Ishikawa (cell line): ENCODE data around the gene LILRB5.

Source experiments
- CEBPB ChIP-seq: IDR thresholded peaks from 2 replicates; pipeline ENCODE4 v1.6.1; 2012
- CREB1 ChIP-seq: IDR thresholded peaks from 2 replicates; pipeline ENCODE4 v1.6.1; 2012; ENCODE audit warnings: low read depth
- EGR1 ChIP-seq: IDR thresholded peaks from 2 replicates; pipeline ENCODE4 v1.6.1; 2012
- EP300 ChIP-seq: IDR thresholded peaks from 2 replicates; pipeline ENCODE4 v1.6.1; 2012; ENCODE audit warnings: borderline replicate concordance
- FOXM1 ChIP-seq: IDR thresholded peaks from 2 replicates; pipeline ENCODE4 v1.6.1; 2012; ENCODE audit warnings: low read depth, borderline replicate concordance
- MAX ChIP-seq: IDR thresholded peaks from 2 replicates; pipeline ENCODE4 v1.6.1; 2012
- NFIC ChIP-seq: IDR thresholded peaks from 2 replicates; pipeline ENCODE4 v1.6.1; 2012
- RAD21 ChIP-seq: IDR thresholded peaks from 2 replicates; pipeline ENCODE4 v1.6.1; 2012; ENCODE audit warnings: low read depth
- REST ChIP-seq: IDR thresholded peaks from 2 replicates; pipeline ENCODE4 v1.6.1; 2012; ENCODE audit warnings: low read depth, mild to moderate bottlenecking
- TAF1 ChIP-seq: IDR thresholded peaks from 2 replicates; pipeline ENCODE4 v1.6.1; 2012; ENCODE audit warnings: low read depth, mild to moderate bottlenecking
- TCF12 ChIP-seq: IDR thresholded peaks from 2 replicates; pipeline ENCODE4 v1.6.1; 2012; ENCODE audit warnings: low read depth
- TEAD4 ChIP-seq: IDR thresholded peaks from 2 replicates; pipeline ENCODE4 v1.6.1; 2012
- USF1 ChIP-seq: IDR thresholded peaks from 2 replicates; pipeline ENCODE4 v1.6.1; 2012
- YY1 ChIP-seq: IDR thresholded peaks from 2 replicates; pipeline ENCODE4 v1.6.1; 2012; ENCODE audit warnings: low read depth
- ZBTB7A ChIP-seq: IDR thresholded peaks from 2 replicates; pipeline ENCODE4 v1.6.1; 2012; ENCODE audit warnings: low read depth

LILRB5 gene

GRCh38 chr19:54257116-54257480 lies at the start of gene LILRB5:
Gene LILRB5 (minus strand): TSS chr19:54257273. CDS start chr19:54257193, 80 bp downstream.
- TF ChIP-seq YY1 (no peak), TCF12 (no peak), MAX (no peak), CREB1 (no peak), NFIC (no peak), TAF1 (no peak), USF1 (no peak)

GRCh38 chr19:54305141-54305540 lies 48.1 kb upstream of the LILRB5 start:
- TF ChIP-seq YY1 (no peak), REST (no peak), CEBPB (no peak), TAF1 (no peak), CREB1 (no peak), RAD21 (no peak), NFIC (no peak)

GRCh38 chr19:54302257-54302656 lies 45.2 kb upstream of the LILRB5 start:
- no peak for TF ChIP-seq CEBPB

GRCh38 chr19:54299515-54299914 lies 42.4 kb upstream of the LILRB5 start:
- TF ChIP-seq USF1 (no peak), ZBTB7A (no peak)

- TF ChIP-seq REST, result no peak
- no peak for TF ChIP-seq EGR1
- TF ChIP-seq TAF1, result no peak
- TF ChIP-seq TCF12, result no peak
- TF ChIP-seq CEBPB, result no peak
- TF ChIP-seq USF1, result no peak
- no peak for TF ChIP-seq MAX
- TF ChIP-seq RAD21, result no peak
- no peak for TF ChIP-seq FOXM1
- no peak for TF ChIP-seq CREB1
- no peak for TF ChIP-seq TEAD4
- no peak for TF ChIP-seq YY1
- TF ChIP-seq EP300, result no peak
- TF ChIP-seq NFIC, result no peak
- TF ChIP-seq ZBTB7A, result no peak
These were observed 42.0 kb upstream of the LILRB5 start for GRCh38 chr19:54299126-54299498.

GRCh38 chr19:54298357-54299125 lies 41.5 kb upstream of the LILRB5 start:
- TF ChIP-seq TEAD4 (no peak), NFIC (no peak), FOXM1 (no peak), REST (no peak), TAF1 (no peak), TCF12 (no peak), USF1 (no peak), CEBPB (no peak)
